OCI-LY7 (cell line): Measurements from ENCODE around the gene RPS6KA2. TPM values are rescaled to one million over a fixed set of nuclear protein-coding genes. Genes with fewer than 3 reads are reported as not detected.

Experiments used
- BruUV-seq: library from RNA; stranded (reverse); fragments of 400-500 nt; replicated peaks from 2 replicates; lab custom pipeline; 2021; lab: Mats Ljungman, UMichigan
- CTCF ChIA-PET: fragments of 300-600 bp; sonication (Branson Sonifier 250); formaldehyde crosslinking; loops from one replicate; lab custom pipeline; 2022; ENCODE audit warnings: antibody characterized with exemption; ENCODE audit not compliant: unreplicated experiment; lab: Charles Lee
- POLR2A ChIA-PET: fragments of 300-600 bp; sonication (Branson Sonifier 250); formaldehyde crosslinking; loops from one replicate; lab custom pipeline; 2022; ENCODE audit warnings: antibody characterized with exemption; lab: Charles Lee
- DNase-seq: peaks from one replicate; pipeline ENCODE4 v3.0.0-alpha.2; 2015; ENCODE audit warnings: low spot score
- H2AFZ ChIP-seq: fragments of 200-600 bp; sonication (generic), shearing (Covaris generic); 2 replicates; pipeline ENCODE4 v1.6.1; 2014; ENCODE audit warnings: mild to moderate bottlenecking, antibody characterized with exemption, low read length, moderate library complexity
- H3K27ac ChIP-seq: fragments of 200-600 bp; sonication (generic); 2 replicates; pipeline ENCODE4 v1.5.1; 2014; ENCODE audit warnings: mixed run types, low read depth, mild to moderate bottlenecking, moderate library complexity, low read length, inconsistent platforms; ENCODE audit not compliant: poor library complexity, severe bottlenecking
- H3K36me3 ChIP-seq: fragments of 200-600 bp; sonication (generic); 2 replicates; pipeline ENCODE4 v1.6.1; 2014; ENCODE audit warnings: mild to moderate bottlenecking, antibody characterized with exemption, low read length, moderate library complexity, mixed read lengths; ENCODE audit not compliant: insufficient read depth
- H3K4me1 ChIP-seq: fragments of 200-600 bp; sonication (generic); 2 replicates; pipeline ENCODE4 v1.5.1; 2014; ENCODE audit warnings: mild to moderate bottlenecking, low read length; ENCODE audit not compliant: insufficient read depth, poor library complexity, severe bottlenecking
- H3K4me2 ChIP-seq: fragments of 200-600 bp; sonication (generic); 2 replicates; pipeline ENCODE4 v1.6.1; 2014; ENCODE audit warnings: mild to moderate bottlenecking, low read length
- H3K4me3 ChIP-seq: fragments of 200-600 bp; sonication (generic); 2 replicates; pipeline ENCODE4 v1.5.1; 2014; ENCODE audit warnings: mild to moderate bottlenecking, low read depth, low read length; ENCODE audit not compliant: poor library complexity, severe bottlenecking
- H3K79me2 ChIP-seq: fragments of 200-600 bp; sonication (generic); 2 replicates; pipeline ENCODE4 v1.6.1; 2016; ENCODE audit warnings: low read depth, mild to moderate bottlenecking, low read length, moderate library complexity, mixed read lengths; ENCODE audit not compliant: insufficient read depth
- H3K9me2 ChIP-seq: fragments of 200-600 bp; sonication (generic); 2 replicates; pipeline ENCODE4 v1.6.1; 2016; ENCODE audit warnings: mild to moderate bottlenecking, low read length, mixed read lengths; ENCODE audit not compliant: insufficient read depth
- H3K9me3 ChIP-seq: fragments of 200-600 bp; sonication (generic); 2 replicates; pipeline ENCODE4 v1.6.1; 2014; ENCODE audit warnings: mild to moderate bottlenecking, mixed run types, low read length, mixed read lengths
- H4K20me1 ChIP-seq: fragments of 200-600 bp; sonication (generic); 2 replicates; pipeline ENCODE4 v1.6.1; 2014; ENCODE audit warnings: mild to moderate bottlenecking, antibody characterized with exemption, low read length, moderate library complexity, mixed read lengths; ENCODE audit not compliant: insufficient read depth
- EZH2phosphoT487 ChIP-seq: fragments of 200-600 bp; sonication (generic); IDR thresholded peaks from 2 replicates; pipeline ENCODE4 v1.6.1; 2018; ENCODE audit warnings: low read depth, borderline replicate concordance, mild to moderate bottlenecking, mixed run types, antibody characterized with exemption, low read length, moderate library complexity, mixed read lengths
- intact Hi-C: fragments of 100-400 bp; cut with micrococcal nuclease; formaldehyde crosslinking; loops from one replicate; pipeline ENCODE4 v1.10.0; 2022; ENCODE audit not compliant: unreplicated experiment
- total RNA-seq, 2 experiments: library from RNA; depleted of rRNA in 1 of 2; stranded (reverse); fragments of >200 nt in 1 of 2; shearing (Covaris generic) in 1 of 2; gene quantifications; 2 replicates each; pipeline ENCODE4 v1.2.3, GENCODE V29; 2014 to 2022
- TF ChIP-seq, protein P1 (sequence below): fragments of 200-600 bp; sonication (generic); conservative IDR thresholded peaks from 2 replicates; pipeline ENCODE4 v1.5.1; 2014; ENCODE audit warnings: mild to moderate bottlenecking, antibody characterized with exemption, low read length, moderate library complexity, mixed read lengths

Gene RPS6KA2
- total RNA-seq, 2 experiments from 2014 or later: 0.69 to 1.9 TPM

DNA sequence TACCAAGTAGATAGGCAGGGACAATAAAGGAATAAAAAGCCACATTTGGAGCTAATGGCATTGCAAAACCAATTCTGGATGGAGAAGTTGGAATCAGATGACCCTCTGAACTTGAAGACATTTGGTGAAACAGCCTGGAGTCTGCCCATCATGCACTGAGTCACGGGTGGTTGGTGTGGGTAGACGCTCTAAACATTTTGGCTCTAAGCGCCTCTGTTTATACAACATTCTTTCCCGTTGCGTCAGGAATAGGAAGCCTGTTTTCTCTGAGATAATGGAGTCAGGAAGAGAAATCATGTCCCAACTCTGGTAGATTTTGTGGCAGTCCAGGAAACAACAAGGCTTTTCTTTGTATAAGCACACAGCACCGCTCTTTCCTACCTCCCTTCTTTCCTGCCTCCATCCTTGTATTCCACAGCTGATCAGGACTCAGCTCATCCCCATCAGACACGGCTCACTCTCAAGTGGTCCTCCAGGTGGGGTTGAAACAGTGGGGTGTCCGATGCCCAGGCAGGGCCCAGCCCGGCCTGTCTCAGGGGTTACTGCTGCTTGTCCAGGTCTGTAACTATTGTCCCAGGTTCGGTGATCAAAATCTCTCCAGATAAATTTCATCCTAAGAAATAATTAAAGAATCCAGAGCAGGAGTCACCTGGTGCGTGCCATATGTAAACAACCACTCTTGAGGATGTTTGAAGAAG, 28.5 kb downstream of the RPS6KA2 start:
- TF ChIP-seq, protein P1, sequence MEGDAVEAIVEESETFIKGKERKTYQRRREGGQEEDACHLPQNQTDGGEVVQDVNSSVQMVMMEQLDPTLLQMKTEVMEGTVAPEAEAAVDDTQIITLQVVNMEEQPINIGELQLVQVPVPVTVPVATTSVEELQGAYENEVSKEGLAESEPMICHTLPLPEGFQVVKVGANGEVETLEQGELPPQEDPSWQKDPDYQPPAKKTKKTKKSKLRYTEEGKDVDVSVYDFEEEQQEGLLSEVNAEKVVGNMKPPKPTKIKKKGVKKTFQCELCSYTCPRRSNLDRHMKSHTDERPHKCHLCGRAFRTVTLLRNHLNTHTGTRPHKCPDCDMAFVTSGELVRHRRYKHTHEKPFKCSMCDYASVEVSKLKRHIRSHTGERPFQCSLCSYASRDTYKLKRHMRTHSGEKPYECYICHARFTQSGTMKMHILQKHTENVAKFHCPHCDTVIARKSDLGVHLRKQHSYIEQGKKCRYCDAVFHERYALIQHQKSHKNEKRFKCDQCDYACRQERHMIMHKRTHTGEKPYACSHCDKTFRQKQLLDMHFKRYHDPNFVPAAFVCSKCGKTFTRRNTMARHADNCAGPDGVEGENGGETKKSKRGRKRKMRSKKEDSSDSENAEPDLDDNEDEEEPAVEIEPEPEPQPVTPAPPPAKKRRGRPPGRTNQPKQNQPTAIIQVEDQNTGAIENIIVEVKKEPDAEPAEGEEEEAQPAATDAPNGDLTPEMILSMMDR: no peak
- no peak for TF ChIP-seq EZH2phosphoT487
- no peak overlapping the region for H2AFZ ChIP-seq
- H3K9me3 ChIP-seq: no peaks in the 10 kb centered on the region
- intact Hi-C loops: no loop called here
- no peaks in the 10 kb centered on the region for H3K36me3 ChIP-seq
- no peak overlapping the region for H3K27ac ChIP-seq
- DNase-seq: no peak
- H3K9me2 ChIP-seq: no peaks in the 10 kb centered on the region
- H3K4me1 ChIP-seq: no peaks in the 10 kb centered on the region
- no peaks in the 10 kb centered on the region for H4K20me1 ChIP-seq
- no peaks in the 10 kb centered on the region for H3K79me2 ChIP-seq
- no peak overlapping the region for H3K4me2 ChIP-seq
- CTCF ChIA-PET: no interaction called here
- H3K4me3 ChIP-seq: no peak overlapping the region
- POLR2A ChIA-PET: interaction anchor here (1.1 to 1.5 kb wide), 2 partner anchors 9 to 10 kb away, joined by 3 to 5 read pairs; no protein-coding TSS in a partner anchor
- BruUV-seq: no TSS peak

DNA sequence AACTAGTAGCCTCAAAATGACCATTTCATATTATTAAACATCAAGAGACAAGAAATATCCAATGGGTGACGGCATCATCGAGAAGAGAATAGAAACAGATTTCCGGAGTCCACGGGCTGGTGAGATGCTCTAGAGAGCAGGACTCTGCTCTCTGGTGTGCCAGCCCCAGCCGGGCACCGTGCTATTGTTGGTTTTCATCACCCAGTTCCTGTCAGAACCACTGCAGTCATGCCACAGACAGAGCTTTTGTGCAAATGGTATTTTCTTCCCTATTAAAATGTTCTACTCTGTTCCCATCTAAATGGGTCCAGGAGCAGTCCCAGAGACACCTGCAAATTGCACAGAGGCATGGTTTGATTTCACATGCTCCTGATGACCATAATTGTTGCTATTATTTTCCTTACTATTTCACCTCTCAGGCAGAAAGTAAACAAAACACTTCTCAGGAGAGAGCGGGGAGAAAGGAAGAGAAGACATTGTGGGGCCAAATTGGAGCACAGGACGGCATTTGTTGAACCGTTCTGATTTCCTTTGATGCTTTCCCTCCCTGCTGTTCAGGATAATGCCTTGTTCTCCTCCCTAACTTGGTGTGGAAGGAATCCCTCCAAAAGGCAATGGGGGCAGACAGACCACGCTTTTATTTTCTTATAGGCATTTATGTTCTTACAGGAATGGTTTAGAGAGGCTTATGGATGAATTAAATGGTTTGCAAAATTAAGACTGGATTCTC, 29.2 kb downstream of the RPS6KA2 start:
- no peak overlapping the region for H2AFZ ChIP-seq
- BruUV-seq: no TSS peak
- H3K79me2 ChIP-seq: no peaks in the 10 kb centered on the region
- no peaks in the 10 kb centered on the region for H4K20me1 ChIP-seq
- H3K4me3 ChIP-seq: no peak overlapping the region
- TF ChIP-seq, protein P1: no peak
- TF ChIP-seq EZH2phosphoT487: no peak
- POLR2A ChIA-PET: interaction anchor here (1.1 kb wide), 1 partner anchor 9 kb away, joined by 5 read pairs; no protein-coding TSS in a partner anchor
- H3K27ac ChIP-seq: no peak overlapping the region
- no peaks in the 10 kb centered on the region for H3K9me3 ChIP-seq
- intact Hi-C loops: no loop called here
- H3K4me1 ChIP-seq: no peaks in the 10 kb centered on the region
- no peaks in the 10 kb centered on the region for H3K36me3 ChIP-seq
- CTCF ChIA-PET: no interaction called here
- no peak overlapping the region for H3K4me2 ChIP-seq
- H3K9me2 ChIP-seq: no peaks in the 10 kb centered on the region
- no peak for DNase-seq
